Measurements from ENCODE around the gene PJA1.

GRCh38 chrX:69195192-69195591 is 29.9 kb upstream of the PJA1 start:
- TF ChIP-seq, protein P1, sequence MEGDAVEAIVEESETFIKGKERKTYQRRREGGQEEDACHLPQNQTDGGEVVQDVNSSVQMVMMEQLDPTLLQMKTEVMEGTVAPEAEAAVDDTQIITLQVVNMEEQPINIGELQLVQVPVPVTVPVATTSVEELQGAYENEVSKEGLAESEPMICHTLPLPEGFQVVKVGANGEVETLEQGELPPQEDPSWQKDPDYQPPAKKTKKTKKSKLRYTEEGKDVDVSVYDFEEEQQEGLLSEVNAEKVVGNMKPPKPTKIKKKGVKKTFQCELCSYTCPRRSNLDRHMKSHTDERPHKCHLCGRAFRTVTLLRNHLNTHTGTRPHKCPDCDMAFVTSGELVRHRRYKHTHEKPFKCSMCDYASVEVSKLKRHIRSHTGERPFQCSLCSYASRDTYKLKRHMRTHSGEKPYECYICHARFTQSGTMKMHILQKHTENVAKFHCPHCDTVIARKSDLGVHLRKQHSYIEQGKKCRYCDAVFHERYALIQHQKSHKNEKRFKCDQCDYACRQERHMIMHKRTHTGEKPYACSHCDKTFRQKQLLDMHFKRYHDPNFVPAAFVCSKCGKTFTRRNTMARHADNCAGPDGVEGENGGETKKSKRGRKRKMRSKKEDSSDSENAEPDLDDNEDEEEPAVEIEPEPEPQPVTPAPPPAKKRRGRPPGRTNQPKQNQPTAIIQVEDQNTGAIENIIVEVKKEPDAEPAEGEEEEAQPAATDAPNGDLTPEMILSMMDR (conservative IDR thresholded peaks at IDR 0.05; ENCODE audit: low read length): no peak
- TF ChIP-seq EZH2phosphoT487 (IDR thresholded peaks at IDR 0.05; ENCODE audit: borderline replicate concordance, low read depth, low read length): no peak
